Esophagus mucosa (tissue), 1 donor: ENCODE measurements around the gene ACOXL. TPM values are rescaled to one million over a fixed set of nuclear protein-coding genes. Genes with fewer than 3 reads are reported as not detected.
"Not testable (repeated sequence)": the region's sequence is repeated elsewhere in the genome, so short reads cannot be mapped to it uniquely, and the experiment has no call there.

ENCODE experiments used
- ATAC-seq: fragments of 200-7000 bp; cut with Tn5 transposase; one replicate; pipeline ENCODE4 v1.9.1; 2020
- total RNA-seq: library from RNA; stranded (reverse); gene quantifications from one replicate; pipeline ENCODE4 v1.2.4, GENCODE V29; 2023
- donor health status: DM: yes; HTN: yes; CAD: no.

Gene ACOXL
- total RNA-seq, 1 donor from 2014 or later: not detected

- peak; percentile 86 for ATAC-seq
Observed at GRCh38 chr2:111068435-111069058, 336.2 kb downstream of the ACOXL start.

DNA sequence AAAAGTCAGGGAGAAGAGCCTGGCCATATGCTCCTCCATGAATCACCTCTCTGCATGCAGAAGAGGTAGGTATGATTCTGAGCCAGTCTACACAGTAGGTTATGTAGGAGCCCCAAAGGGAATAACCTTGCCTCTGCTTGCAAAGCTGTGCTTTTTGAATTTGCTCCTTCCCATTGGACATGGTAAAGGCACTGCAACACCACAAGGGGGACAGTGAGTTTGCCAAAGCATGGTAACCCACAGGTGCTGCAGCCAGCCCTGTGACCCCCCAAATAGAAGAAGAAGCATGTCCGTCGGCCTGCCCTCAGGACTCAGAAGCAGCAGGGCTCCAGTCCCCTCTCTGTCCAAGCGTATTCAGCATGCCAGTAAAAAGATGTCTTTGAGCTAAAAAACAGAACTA, 337.3 kb downstream of the ACOXL start:
- ATAC-seq: no peak

GRCh38 chr2:111071600-111072171, 339.3 kb downstream of the ACOXL start:
- no peak for ATAC-seq

- peak; percentile 55 for ATAC-seq
Observed at GRCh38 chr2:111072220-111072871, 340.0 kb downstream of the ACOXL start.

- ATAC-seq: not testable (repeated sequence)
Observed at GRCh38 chr2:111082659-111083058, 350.3 kb downstream of the ACOXL start.

GRCh38 chr2:111091811-111092211, 359.4 kb downstream of the ACOXL start:
- no peak for ATAC-seq

- ATAC-seq: no peak
Observed at GRCh38 chr2:111094691-111095090, 362.3 kb downstream of the ACOXL start.

DNA sequence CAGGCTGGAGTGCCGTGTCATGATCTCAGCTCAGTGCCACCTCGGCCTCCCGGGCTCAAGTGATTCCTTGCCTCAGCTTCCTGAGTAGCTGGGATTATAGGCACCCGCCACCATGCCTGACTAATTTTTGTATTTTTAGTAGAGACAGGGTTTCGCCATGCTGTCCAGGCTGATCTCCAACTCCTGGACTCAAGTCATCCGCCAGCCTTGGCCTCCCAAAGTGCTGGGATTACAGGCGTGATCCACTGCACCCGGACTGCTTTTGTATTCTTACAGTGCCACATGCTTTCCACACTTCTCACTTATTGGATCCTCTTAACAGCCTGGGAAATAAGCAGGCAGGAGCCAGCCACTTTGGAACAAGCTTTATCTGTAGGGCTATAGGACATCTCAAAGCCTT, 363.1 kb downstream of the ACOXL start:
- no peak for ATAC-seq

GRCh38 chr2:111099402-111099801, 367.0 kb downstream of the ACOXL start:
- no peak for ATAC-seq

DNA sequence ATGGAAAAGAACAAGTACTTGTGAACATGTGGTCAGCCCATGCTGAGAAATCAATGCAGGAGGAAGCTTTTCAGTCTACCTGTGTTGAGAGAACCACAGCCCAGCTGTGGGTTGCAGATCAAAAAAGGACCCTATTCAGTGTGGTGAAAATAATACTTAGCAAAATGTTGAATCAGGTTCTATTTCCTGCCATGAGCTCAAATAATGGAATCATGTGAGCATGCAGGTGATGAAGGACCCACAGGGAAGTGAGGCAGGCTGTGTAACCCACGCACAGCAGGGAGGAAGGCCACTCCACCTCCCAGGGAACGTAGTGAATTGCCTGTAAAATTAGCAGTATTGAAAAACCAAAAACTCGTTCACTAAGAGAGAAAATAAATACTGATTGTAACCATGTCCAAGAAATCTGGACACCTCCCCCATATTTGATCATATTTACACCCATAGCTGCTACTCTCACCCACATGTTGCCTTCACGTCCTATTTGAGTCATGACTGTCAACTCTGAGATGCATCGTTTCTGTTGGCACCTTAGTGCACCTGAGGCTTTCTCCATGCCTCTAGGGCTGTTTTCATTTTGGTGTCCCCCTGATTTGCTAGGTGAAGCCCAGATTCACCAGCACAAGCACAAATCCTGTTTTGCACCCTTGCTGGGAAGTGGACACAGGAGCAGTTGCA, 367.9 kb downstream of the ACOXL start:
- ATAC-seq: no peak

GRCh38 chr2:111100765-111101162, 368.4 kb downstream of the ACOXL start:
- ATAC-seq: peak; percentile 73

DNA sequence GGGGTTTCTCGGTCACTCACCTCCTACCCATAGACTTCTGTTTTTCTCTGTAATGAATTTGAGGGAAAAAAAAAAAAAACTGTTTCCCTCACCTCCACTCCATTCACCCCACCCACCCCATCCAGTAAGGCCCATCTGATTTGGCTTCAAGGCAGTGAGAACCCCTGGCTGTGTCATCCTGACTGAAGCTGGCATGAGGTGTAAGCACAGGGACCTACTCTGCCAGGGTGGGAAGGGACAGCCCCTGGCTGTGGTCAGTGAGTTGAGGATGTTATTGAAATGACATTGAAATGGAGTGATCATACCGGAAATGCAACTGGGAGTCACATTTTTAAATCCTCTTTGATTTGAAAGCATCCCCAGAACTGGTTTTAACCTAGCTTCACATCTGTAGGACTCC, 369.2 kb downstream of the ACOXL start:
- peak; percentile 18 for ATAC-seq

DNA sequence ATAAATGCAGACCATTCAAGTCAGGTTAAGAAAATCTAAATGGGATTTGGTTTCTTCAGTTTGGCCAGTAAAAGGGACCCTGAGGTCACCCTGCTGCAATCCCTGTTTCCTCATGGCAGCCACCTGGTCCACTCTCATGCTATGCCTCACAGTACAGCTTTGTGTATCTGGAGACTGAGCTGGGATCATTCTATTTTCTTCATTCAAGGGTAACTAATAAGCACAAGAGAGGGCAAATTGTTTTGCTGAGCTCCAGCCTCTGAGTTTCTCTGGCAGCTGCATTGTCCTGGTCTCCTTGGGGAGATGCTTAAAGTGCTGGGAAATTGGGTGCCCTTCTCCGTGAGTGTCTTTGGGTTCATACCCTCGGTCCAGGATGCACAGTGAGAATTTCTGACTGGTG, 369.8 kb downstream of the ACOXL start:
- no peak for ATAC-seq

GRCh38 chr2:111105926-111106325, 373.6 kb downstream of the ACOXL start:
- no peak for ATAC-seq

DNA sequence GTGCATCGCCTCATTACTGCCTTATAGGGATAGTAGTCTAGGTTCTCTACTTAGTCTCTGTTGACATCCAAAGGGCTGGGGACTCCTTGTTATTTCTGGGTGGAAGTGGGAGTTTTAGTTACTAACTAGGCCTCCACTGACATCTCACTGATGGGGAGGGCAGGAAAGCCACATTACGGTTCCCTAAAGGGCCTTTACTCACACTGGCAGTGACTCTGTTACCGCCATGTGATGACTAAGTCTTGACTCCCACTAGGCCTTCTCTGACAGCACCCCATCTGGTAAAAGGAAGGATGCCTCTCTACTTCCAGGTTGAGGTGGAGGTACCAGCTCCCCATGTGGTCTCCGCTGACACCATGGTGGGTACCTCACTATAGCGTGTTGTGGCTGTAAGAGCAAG, 374.3 kb downstream of the ACOXL start:
- no peak for ATAC-seq

DNA sequence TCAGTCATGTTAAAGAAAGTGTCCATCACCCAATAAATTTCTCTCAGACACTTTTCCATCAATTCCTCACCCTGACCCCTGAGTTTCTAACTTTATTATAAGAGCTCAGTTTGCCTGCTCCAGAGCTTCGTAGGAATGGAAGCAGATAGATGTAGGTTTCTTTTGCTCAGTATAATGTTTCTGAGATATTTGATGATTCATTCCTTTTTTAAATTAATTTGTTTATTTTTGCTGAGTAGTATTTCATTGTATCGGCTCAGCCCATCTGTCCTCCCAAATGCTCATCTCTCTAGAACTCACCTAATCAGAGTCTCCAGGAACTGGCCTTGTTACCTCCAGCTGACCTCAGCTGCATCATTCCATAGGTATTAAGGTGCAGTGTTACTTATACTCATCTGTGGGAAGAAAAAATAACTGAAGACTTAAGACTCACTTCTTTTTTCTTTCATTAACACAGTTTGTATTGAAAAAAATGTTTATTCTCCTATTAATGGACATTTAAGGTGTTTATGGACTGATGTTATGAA, 376.4 kb downstream of the ACOXL start:
- peak; percentile 67 for ATAC-seq

- ATAC-seq: no peak
Observed at GRCh38 chr2:111111101-111111755, 378.9 kb downstream of the ACOXL start.

- no peak for ATAC-seq
Observed at GRCh38 chr2:111113838-111114237, 381.5 kb downstream of the ACOXL start.

DNA sequence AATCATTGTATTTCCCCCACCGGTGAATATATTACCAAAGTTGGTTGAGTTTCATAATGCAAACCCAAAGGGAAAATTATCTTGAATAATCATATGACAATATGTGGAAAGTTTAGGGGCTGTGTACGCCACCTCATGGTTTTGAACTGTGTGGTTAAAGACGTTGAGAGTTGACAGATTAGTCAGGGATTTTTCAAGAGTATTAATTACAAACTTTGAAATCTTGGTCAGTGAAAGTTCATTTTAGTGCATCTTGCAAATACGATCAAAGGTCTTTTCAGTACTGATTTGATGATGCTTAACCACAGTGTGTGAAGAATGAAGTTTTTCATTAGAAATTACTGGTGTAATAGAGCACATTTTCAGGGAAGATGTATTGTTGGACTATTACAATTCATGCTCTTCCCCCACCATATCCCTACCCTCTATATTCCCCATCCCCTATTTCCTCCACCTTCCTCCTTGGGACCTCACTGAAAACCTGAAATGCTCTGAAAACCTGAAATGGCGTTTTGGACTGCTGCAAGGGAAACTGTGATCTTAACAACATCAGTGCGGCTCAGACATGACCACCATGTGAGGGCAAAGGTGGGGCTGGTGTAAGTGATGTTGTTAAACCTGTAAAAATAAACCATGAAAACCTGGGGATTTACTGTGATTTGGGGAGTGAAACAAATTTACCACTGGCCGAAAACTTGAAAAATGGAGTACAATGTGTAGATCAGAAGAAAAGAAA, 383.8 kb downstream of the ACOXL start:
- ATAC-seq: no peak

DNA sequence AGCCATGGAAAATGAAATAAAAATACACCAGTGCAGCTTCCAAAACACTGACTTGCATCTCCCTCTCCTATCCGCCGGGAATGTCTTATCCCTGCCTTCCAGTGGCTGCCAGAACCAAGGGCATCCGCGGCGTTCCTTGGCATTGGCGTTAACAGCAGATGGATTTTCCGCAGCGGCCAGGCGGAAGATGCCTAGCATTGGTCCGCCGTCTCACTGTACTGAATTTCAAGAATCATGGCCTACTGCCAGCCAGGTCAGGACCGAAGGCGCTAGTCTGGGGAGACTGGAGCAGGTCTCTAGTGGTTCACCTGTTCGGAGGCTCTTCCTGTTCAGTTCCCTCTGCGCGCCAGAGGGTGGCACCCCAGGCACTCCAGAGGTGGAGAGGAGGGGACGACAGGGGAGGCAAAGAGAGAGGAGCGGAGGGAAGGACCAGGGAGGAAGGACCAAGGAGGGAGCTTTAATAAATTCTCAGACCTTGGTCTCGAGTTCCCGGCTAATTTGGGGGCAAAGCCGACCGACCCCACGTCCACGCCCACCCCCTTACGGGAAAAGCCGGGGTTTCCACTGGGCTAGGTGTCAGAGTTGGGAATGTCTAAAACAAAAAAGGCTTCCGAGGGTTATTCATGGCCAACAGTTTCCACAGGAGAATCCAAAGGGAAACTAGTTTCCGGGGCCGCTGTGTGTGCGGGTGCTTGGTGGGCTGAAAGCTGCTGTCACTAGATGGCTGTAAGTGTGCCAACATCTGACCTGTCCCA, 384.6 kb downstream of the ACOXL start:
- peak; percentile 65 for ATAC-seq
